Liver (tissue), 3 donors: ENCODE measurements around the gene KNOP1.

Experiments
- ATF3 ChIP-seq: IDR thresholded peaks from 2 replicates; pipeline ENCODE4 v1.6.1; 2016; ENCODE audit warnings: antibody characterized with exemption
- GABPA ChIP-seq, 2 donors: IDR thresholded peaks in 1 of 2; conservative IDR thresholded peaks in 1 of 2; 2 replicates each; pipeline ENCODE4 v1.6.1; 2016; ENCODE audit warnings: antibody characterized with exemption in 2 of 2, mild to moderate bottlenecking in 1 of 2, moderate library complexity in 1 of 2
- HNF4G ChIP-seq: IDR thresholded peaks from 2 replicates; pipeline ENCODE4 v1.6.1; 2016; ENCODE audit warnings: antibody characterized with exemption
- JUND ChIP-seq, 2 donors: IDR thresholded peaks; 2 replicates each; pipeline ENCODE4 v1.6.1; 2016; ENCODE audit warnings: antibody characterized with exemption in 2 of 2
- RAD21 ChIP-seq, 2 donors: IDR thresholded peaks; 2 replicates each; pipeline ENCODE4 v1.6.1; 2016; ENCODE audit warnings: antibody characterized with exemption in 2 of 2, mild to moderate bottlenecking in 2 of 2
- RXRA ChIP-seq, 2 donors: IDR thresholded peaks; 2 replicates each; pipeline ENCODE4 v1.6.1; 2017 to 2018; ENCODE audit warnings: antibody characterized with exemption in 2 of 2, mild to moderate bottlenecking in 1 of 2
- SP1 ChIP-seq: IDR thresholded peaks from 2 replicates; pipeline ENCODE4 v1.6.1; 2018; ENCODE audit warnings: antibody characterized with exemption, mild to moderate bottlenecking
- YY1 ChIP-seq: IDR thresholded peaks from 2 replicates; pipeline ENCODE4 v1.6.1; 2016; ENCODE audit warnings: antibody characterized with exemption, mild to moderate bottlenecking
- ZBTB33 ChIP-seq: IDR thresholded peaks from 2 replicates; pipeline ENCODE4 v1.6.1; 2016; ENCODE audit warnings: antibody characterized with exemption
- TF ChIP-seq, protein P1 (sequence below): fragments of 150-350 bp; IDR thresholded peaks from 2 replicates; pipeline ENCODE4 v1.5.1; 2017; ENCODE audit warnings: improper control_type of control experiment, low read depth, low read length; ENCODE audit not compliant: missing input control
- donor health status: healthy.
- donor health status: healthy.

GRCh38 chr16:19713697-19714096 is 4.3 kb downstream of the KNOP1 start:
- no peak for TF ChIP-seq YY1
- TF ChIP-seq ATF3: no peak
- TF ChIP-seq, protein P1, sequence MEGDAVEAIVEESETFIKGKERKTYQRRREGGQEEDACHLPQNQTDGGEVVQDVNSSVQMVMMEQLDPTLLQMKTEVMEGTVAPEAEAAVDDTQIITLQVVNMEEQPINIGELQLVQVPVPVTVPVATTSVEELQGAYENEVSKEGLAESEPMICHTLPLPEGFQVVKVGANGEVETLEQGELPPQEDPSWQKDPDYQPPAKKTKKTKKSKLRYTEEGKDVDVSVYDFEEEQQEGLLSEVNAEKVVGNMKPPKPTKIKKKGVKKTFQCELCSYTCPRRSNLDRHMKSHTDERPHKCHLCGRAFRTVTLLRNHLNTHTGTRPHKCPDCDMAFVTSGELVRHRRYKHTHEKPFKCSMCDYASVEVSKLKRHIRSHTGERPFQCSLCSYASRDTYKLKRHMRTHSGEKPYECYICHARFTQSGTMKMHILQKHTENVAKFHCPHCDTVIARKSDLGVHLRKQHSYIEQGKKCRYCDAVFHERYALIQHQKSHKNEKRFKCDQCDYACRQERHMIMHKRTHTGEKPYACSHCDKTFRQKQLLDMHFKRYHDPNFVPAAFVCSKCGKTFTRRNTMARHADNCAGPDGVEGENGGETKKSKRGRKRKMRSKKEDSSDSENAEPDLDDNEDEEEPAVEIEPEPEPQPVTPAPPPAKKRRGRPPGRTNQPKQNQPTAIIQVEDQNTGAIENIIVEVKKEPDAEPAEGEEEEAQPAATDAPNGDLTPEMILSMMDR: no peak
- no peak for TF ChIP-seq JUND (IDR thresholded peaks at IDR 0.05)
- no peak for TF ChIP-seq ZBTB33
- no peak for TF ChIP-seq HNF4G
- TF ChIP-seq GABPA (IDR thresholded peaks at IDR 0.05 in 1 of 2, conservative IDR thresholded peaks at IDR 0.05 in 1 of 2): no peak
- TF ChIP-seq RAD21 (IDR thresholded peaks at IDR 0.05): no peak
- no peak for TF ChIP-seq RXRA (IDR thresholded peaks at IDR 0.05)
- no peak for TF ChIP-seq SP1
